AG04449 (cell line): ENCODE measurements around the gene OPA3.
"Not testable (repeated sequence)": the region's sequence is repeated elsewhere in the genome, so short reads cannot be mapped to it uniquely, and the experiment has no call there.

Experiments
- CTCF ChIA-PET: fragments of 350-600 bp; formaldehyde crosslinking; extraction: SDS; loops from one replicate; lab custom pipeline; 2021; ENCODE audit warnings: antibody characterized with exemption; lab: Yijun Ruan, JAX
- POLR2A ChIA-PET: fragments of 400-600, 350-600 bp; formaldehyde crosslinking; extraction: SDS; loops from one replicate; lab custom pipeline; 2020; ENCODE audit warnings: antibody characterized with exemption, inconsistent platforms; lab: Yijun Ruan, JAX
- DNase-seq: peaks from one replicate; pipeline ENCODE4 v3.0.0-alpha.2; 2010; ENCODE audit warnings: low read depth, low spot score
- H3K4me3 ChIP-seq: 2 replicates; pipeline ENCODE4 v1.5.1; 2011; ENCODE audit warnings: low read depth, mild to moderate bottlenecking, control low read depth, low read length
- TF ChIP-seq, protein P1 (sequence below): IDR thresholded peaks from one replicate; pipeline ENCODE4 v1.5.1; 2011; ENCODE audit warnings: mild to moderate bottlenecking, moderate library complexity, low read length, control low read depth, inconsistent platforms; ENCODE audit not compliant: insufficient read depth; ENCODE audit errors: missing control alignments

OPA3 gene

DNA sequence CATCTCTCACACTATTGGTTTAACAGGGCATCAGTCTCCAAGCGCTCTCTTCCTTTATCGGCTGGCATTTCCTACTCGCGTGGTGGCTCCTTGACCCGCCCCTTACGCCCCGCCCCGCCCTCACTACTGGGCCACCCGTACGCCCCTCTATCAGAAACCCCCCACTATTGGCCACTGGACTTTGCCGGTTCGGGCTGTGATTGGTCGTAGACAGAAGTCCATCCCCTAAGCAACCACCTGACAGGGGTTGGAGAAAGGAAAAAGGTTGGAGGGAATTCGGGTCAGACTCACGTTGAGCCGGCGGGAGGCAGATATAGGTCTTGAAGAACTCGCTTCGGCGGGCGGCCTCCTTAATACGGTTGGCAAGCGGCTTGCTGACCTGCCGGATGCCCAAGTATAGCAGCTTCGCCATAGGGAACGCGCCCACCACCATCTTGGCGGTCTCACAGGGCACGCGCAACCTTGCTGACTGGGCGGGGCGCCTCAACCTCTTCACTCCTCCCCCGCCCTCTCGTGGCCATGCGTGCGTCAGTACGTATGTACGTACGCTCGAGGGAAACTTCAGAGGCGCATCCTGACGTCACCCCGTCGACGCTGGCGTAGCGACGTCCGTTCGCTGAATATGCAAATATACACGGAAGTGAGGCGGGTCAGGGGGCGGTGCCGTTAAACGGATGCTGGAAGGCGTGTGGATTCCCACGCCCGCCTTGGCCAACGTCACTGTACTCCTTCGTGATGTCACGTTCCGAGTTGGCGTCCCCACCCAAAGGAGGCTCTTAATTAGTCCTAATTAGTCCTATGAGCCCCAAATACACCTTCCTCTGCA lies at the start of gene OPA3:
Gene OPA3, minus strand, starts transcription at position 471 of the 826 bp plus-strand sequence. Its CDS starts 38 bp downstream, at position 433.
- DNase-seq = peak; percentile 99
- POLR2A ChIA-PET = interaction anchor here (1.0 to 1.5 kb wide), 2 partner anchors 61 to 130 kb away, joined by 3 to 4 read pairs; no protein-coding TSS in a partner anchor
- TF ChIP-seq, protein P1, sequence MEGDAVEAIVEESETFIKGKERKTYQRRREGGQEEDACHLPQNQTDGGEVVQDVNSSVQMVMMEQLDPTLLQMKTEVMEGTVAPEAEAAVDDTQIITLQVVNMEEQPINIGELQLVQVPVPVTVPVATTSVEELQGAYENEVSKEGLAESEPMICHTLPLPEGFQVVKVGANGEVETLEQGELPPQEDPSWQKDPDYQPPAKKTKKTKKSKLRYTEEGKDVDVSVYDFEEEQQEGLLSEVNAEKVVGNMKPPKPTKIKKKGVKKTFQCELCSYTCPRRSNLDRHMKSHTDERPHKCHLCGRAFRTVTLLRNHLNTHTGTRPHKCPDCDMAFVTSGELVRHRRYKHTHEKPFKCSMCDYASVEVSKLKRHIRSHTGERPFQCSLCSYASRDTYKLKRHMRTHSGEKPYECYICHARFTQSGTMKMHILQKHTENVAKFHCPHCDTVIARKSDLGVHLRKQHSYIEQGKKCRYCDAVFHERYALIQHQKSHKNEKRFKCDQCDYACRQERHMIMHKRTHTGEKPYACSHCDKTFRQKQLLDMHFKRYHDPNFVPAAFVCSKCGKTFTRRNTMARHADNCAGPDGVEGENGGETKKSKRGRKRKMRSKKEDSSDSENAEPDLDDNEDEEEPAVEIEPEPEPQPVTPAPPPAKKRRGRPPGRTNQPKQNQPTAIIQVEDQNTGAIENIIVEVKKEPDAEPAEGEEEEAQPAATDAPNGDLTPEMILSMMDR = no peak
- H3K4me3 ChIP-seq = peak within 1 kb of the TSS; percentile 91
- CTCF ChIA-PET = interaction anchor here (0.6 to 2.4 kb wide), 8 partner anchors 14 to 108 kb away, joined by 3 to 7 read pairs (median 4); partner anchors contain the start of genes QPCTL and SNRPD2

DNA sequence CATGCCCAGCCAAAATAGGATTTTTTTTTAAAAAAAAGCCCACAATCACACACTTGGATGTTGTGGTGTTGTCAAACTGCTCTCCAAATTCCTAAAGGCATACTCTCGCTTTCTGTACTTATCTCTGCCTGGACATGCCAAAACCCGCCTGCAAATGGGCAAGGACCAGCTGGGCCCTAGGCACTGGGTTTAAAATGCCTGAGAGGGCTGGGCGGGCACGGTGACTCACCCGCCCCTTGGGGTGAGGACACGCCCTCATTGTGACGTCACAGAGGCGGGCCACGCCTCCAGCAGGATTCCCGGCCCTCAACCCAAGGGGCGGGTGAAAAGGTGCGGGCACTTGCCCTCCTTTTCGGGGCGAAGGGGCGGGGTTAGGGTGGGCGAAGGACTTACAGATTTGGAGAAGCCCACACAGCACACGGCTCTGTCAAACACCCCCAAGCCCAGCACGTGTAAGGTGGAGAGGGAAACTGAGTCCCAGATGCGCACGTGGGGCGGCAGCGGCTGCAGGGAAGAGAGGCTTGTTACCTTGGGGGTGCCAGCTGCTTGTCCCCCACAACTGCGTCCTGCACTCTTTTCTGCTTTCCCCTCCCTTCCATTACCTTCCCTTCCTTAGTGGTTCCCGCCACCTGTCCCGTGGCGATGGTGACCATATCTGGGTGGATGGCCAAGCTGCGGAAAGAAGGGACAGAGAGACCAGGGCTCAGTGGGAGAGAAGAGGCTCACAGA lies 48.0 kb upstream of the OPA3 start:
- ChIA-PET POLR2A (interaction anchor here (1.3 kb wide), 1 partner anchor 9 kb away, joined by 3 read pairs; no protein-coding TSS in a partner anchor), CTCF (interaction anchor here (1.0 to 8.4 kb wide), 2 partner anchors 10 to 61 kb away, joined by 3 to 67 read pairs; no protein-coding TSS in a partner anchor)
- peak; percentile 59 for DNase-seq
- H3K4me3 ChIP-seq = no peak overlapping the region
- TF ChIP-seq, protein P1 = no peak

DNA sequence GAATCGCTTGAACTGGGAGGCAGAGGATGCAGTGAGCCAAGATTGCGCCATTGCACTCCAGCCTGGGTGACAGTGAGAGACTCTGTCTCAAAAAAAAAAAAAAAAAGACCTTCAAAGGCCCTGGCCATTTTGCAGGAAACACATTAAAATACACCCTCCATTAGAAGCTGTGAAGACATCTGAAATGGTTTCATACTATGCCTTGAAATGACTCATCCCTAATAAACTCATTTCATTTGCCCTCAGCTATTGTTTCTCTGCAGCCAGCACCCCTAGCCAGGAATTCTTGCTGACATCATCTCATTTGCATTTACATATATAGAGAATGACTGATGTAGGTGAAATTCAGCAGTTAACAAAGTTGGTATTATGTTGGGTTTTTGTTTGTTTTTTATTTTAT lies 45.9 kb upstream of the OPA3 start:
- ChIA-PET CTCF (interaction anchor here (0.7 to 8.4 kb wide), 6 partner anchors 9 to 145 kb away, joined by 3 to 67 read pairs (median 4); no protein-coding TSS in a partner anchor), POLR2A (interaction anchor here (0.9 to 1.5 kb wide), 2 partner anchors 11 to 16 kb away, joined by 3 to 4 read pairs; no protein-coding TSS in a partner anchor)
- TF ChIP-seq, protein P1 = no peak
- H3K4me3 ChIP-seq = no peak overlapping the region
- peak; percentile 81 for DNase-seq

DNA sequence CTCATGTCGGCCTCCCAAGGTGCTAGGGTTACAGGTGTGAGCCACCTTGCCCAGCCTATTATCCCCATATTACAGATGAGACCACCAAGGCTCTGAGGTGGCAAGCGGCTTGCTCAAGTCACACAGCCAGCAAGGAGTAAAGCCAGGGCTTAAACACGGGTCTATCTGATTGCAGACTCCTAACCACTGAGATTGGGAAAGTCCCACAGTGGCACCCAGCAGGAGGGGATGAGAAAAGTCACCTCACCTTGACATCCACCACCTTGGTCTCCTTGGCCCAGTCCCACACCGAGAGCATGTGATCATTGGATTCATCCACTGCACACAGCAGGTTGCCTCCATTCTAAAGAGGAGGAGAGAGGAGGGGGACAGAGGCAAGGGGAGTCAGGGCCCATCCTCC lies 45.1 kb upstream of the OPA3 start:
- CTCF ChIA-PET = interaction anchor here (1.8 to 8.4 kb wide), 2 partner anchors 13 to 23 kb away, joined by 6 to 67 read pairs; no protein-coding TSS in a partner anchor

DNA sequence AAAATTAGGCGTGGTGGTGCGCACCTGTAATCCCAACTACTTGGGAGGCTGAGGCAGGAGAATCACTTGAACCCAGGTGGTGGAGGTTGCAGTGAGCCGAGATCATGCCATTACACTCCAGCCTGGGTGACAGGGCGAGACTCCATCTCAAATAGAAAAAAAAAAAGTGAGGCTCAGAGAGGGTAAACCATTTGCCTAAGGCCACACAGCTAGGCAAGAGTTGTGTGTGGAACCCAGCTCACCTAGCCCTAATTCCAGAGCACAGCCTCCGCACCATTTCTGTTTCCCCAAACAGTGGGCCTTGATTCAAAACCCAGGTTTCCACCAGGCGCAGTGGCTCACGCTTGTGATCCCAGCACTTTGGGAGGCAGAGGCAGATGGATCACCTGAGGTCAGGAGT lies 43.6 kb upstream of the OPA3 start:
- DNase-seq, POLR2A ChIA-PET, H3K4me3 ChIP-seq: not testable (repeated sequence)
- CTCF ChIA-PET = interaction anchor here (8.4 kb wide), 1 partner anchor 15 kb away, joined by 67 read pairs; no protein-coding TSS in a partner anchor

More for the DNA sequence above, 45.1 kb upstream of the OPA3 start:
- no peak for DNase-seq
- TF ChIP-seq, protein P1 = no peak
- POLR2A ChIA-PET = no interaction called here
- H3K4me3 ChIP-seq = no peak overlapping the region

DNA sequence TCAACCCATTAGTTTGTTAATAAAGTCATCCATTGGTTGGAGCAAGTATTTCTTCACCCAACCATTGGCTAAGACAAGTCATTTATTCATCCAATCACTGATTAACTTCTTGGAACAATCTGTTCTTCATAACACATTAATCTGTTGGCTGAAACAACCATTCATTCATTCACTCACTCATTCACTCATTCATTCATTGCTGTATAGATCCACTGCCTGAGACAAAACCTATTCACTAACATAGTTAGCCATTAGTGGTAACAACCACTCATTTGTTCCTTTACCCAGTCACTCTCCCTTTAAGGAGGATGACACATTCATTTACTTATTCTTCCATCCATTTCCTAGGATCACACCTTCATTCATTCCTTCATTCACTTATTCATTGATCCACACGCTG lies 39.4 kb upstream of the OPA3 start:
- no peak for DNase-seq
- ChIA-PET POLR2A (no interaction called here), CTCF (no interaction called here)
- TF ChIP-seq, protein P1 = no peak
- H3K4me3 ChIP-seq = no peak overlapping the region
